HCT116 (cell line): ENCODE results near the gene C1QTNF9B. TPM values are rescaled to one million over a fixed set of nuclear protein-coding genes. Genes with fewer than 3 reads are reported as not detected.

Experiments
- ATF3 ChIP-seq: IDR thresholded peaks from 2 replicates; pipeline ENCODE4 v1.6.1; 2012
- EGR1 ChIP-seq: IDR thresholded peaks from 2 replicates; pipeline ENCODE4 v1.6.1; 2012; ENCODE audit warnings: low read depth
- ELF1 ChIP-seq: IDR thresholded peaks from 2 replicates; pipeline ENCODE4 v1.6.1; 2012; ENCODE audit warnings: low read depth, borderline replicate concordance
- JUND ChIP-seq: IDR thresholded peaks from 2 replicates; pipeline ENCODE4 v1.6.1; 2012
- RAD21 ChIP-seq: IDR thresholded peaks from 2 replicates; pipeline ENCODE4 v1.6.1; 2012; ENCODE audit warnings: low read depth, mild to moderate bottlenecking
- REST ChIP-seq: IDR thresholded peaks from 2 replicates; pipeline ENCODE4 v1.6.1; 2012; ENCODE audit warnings: low read depth
- TCF7L2 ChIP-seq: IDR thresholded peaks from 2 replicates; pipeline ENCODE4 v1.7.0; 2011; ENCODE audit warnings: borderline replicate concordance, inconsistent platforms; ENCODE audit not compliant: insufficient read depth, insufficient read length; ENCODE audit errors: extremely low read depth
- ZBTB33 ChIP-seq: IDR thresholded peaks from 2 replicates; pipeline ENCODE4 v1.6.1; 2011; ENCODE audit warnings: mild to moderate bottlenecking, low read length, moderate library complexity; ENCODE audit not compliant: insufficient replicate concordance; ENCODE audit errors: extremely low read depth
- ZNF274 ChIP-seq: fragments of 200-500 bp; sonication (Bioruptor generic); IDR thresholded peaks from 2 replicates; pipeline ENCODE4 v1.6.1; 2014; ENCODE audit warnings: mild to moderate bottlenecking, low read depth, low read length, inconsistent platforms
- total RNA-seq: library from RNA; stranded (reverse); gene quantifications from one replicate; pipeline ENCODE4 v1.2.1, GENCODE V29; 2021; ENCODE audit not compliant: unreplicated experiment

C1QTNF9B gene
- total RNA-seq, 1 experiment from 2014 or later, result not detected

GRCh38 chr13:23919006-23919405 lies 21.7 kb upstream of the C1QTNF9B start (continued):
- TF ChIP-seq REST, result no peak
- no peak for TF ChIP-seq ZBTB33
- TF ChIP-seq EGR1, result no peak
- TF ChIP-seq JUND, result no peak
- TF ChIP-seq TCF7L2, result no peak
- no peak for TF ChIP-seq ELF1
- TF ChIP-seq RAD21, result no peak
- TF ChIP-seq ZNF274, result no peak
- TF ChIP-seq ATF3, result no peak
- TF ChIP-seq, all 23 proteins: peak for 0
